Right kidney (tissue), 1 donor: ENCODE data around the gene DEFB129.
A peak's percentile ranks its signal among the peaks of the same experiment; 100 is the strongest.
"Not testable (repeated sequence)": the region's sequence is repeated elsewhere in the genome, so short reads cannot be mapped to it uniquely, and the experiment has no call there.

Experiments used
- DNase-seq: peaks from one replicate; pipeline ENCODE4 v3.0.0-alpha.2; 2016

The DEFB129 gene

GRCh38 chr20:253447-253846 lies 26.4 kb downstream of the DEFB129 start:
- DNase-seq, result not testable (repeated sequence)

GRCh38 chr20:257419-257818 lies 30.4 kb downstream of the DEFB129 start, which contains the start of gene DEFB132:
Gene DEFB132 (plus strand): TSS chr20:257724. CDS start chr20:257779, 55 bp downstream.
- DNase-seq, result no peak

GRCh38 chr20:258269-258858 lies 31.3 kb downstream of the DEFB129 start:
- DNase-seq, result no peak

- DNase-seq, result no peak
Measured at GRCh38 chr20:258963-259362, 31.9 kb downstream of the DEFB129 start.

- DNase-seq, result no peak
Measured at GRCh38 chr20:259981-260380, 32.9 kb downstream of the DEFB129 start.

- DNase-seq, result no peak
Measured at GRCh38 chr20:263701-264100, 36.6 kb downstream of the DEFB129 start.

- peak; percentile 82 for DNase-seq
Measured at GRCh38 chr20:266596-267562, 39.8 kb downstream of the DEFB129 start.

- DNase-seq, result no peak
Measured at GRCh38 chr20:270517-270916, 43.5 kb downstream of the DEFB129 start.

GRCh38 chr20:271069-271468 lies 44.0 kb downstream of the DEFB129 start:
- DNase-seq, result no peak

- no peak for DNase-seq
Measured at GRCh38 chr20:271528-271927, 44.5 kb downstream of the DEFB129 start.

GRCh38 chr20:272718-273117 lies 45.7 kb downstream of the DEFB129 start:
- DNase-seq, result no peak

GRCh38 chr20:273884-274283 lies 46.8 kb downstream of the DEFB129 start:
- DNase-seq, result no peak

GRCh38 chr20:275791-276190 lies 48.7 kb downstream of the DEFB129 start:
- DNase-seq, result no peak

- DNase-seq, result no peak
Measured at GRCh38 chr20:276620-277495, 49.8 kb downstream of the DEFB129 start.

GRCh38 chr20:277496-277781 lies 50.4 kb downstream of the DEFB129 start:
- no peak for DNase-seq

GRCh38 chr20:278181-278580 lies 51.1 kb downstream of the DEFB129 start:
- DNase-seq, result no peak

GRCh38 chr20:278607-279571 lies 51.8 kb downstream of the DEFB129 start:
- DNase-seq, result peak; percentile 59
